ENCODE data around the gene CERKL. TPM values are rescaled to one million over a fixed set of nuclear protein-coding genes. Genes with fewer than 3 reads are reported as not detected.

Gene CERKL
- total and polyA plus RNA-seq, 2 experiments from 2014 or later = 1.9 to 2.3 TPM

GRCh38 chr2:181678861-181679543 is 22.1 kb upstream of the CERKL start:
- Histone ChIP-seq H3K9me3 (ENCODE audit: low read depth) (no peaks in the 10 kb centered on the region), H3K4me3 (no peak overlapping the region), H3K4me1 (ENCODE audit: insufficient read depth) (peaks cover 14% of the 10 kb centered on the region), H3K79me2 (no peaks in the 10 kb centered on the region), H3K9me2 (replicated peaks; ENCODE audit: insufficient read depth) (no peaks in the 10 kb centered on the region), H3K36me3 (replicated peaks; ENCODE audit: insufficient read depth, low read depth) (no peaks in the 10 kb centered on the region), H2AFZ (no peak overlapping the region), H4K20me1 (ENCODE audit: insufficient read depth, poor library complexity, severe bottlenecking) (no peaks in the 10 kb centered on the region), H3K27ac (no peak overlapping the region), H3K27me3 (peaks cover 96% of the 10 kb centered on the region), H3K4me2 (no peak overlapping the region)
- DNase-seq (ENCODE audit: low spot score) = no peak
- TF ChIP-seq CTCF (IDR thresholded peaks at IDR 0.05; ENCODE audit: poor library complexity) = no peak
- TF ChIP-seq EZH2 (IDR thresholded peaks at IDR 0.05; ENCODE audit: borderline replicate concordance) = peak; percentile 34
- TF ChIP-seq EZH2phosphoT487 (IDR thresholded peaks at IDR 0.05; ENCODE audit: low read depth, severe bottlenecking, unreplicated experiment) = no peak
- WGBS (ENCODE audit: low lambda C conversion rate, missing lambda C conversion rate) = 38% methylated on average over 18 of the region's 18 CpGs

- Histone ChIP-seq H3K4me1 (ENCODE audit: insufficient read depth) (peaks cover 4% of the 10 kb centered on the region), H3K36me3 (replicated peaks; ENCODE audit: insufficient read depth, low read depth) (no peaks in the 10 kb centered on the region), H2AFZ (no peak overlapping the region), H4K20me1 (ENCODE audit: insufficient read depth, poor library complexity, severe bottlenecking) (no peaks in the 10 kb centered on the region), H3K27ac (no peak overlapping the region), H3K4me3 (no peak overlapping the region), H3K27me3 (peaks cover 91% of the 10 kb centered on the region), H3K79me2 (no peaks in the 10 kb centered on the region), H3K9me3 (ENCODE audit: low read depth) (no peaks in the 10 kb centered on the region), H3K4me2 (no peak overlapping the region), H3K9me2 (replicated peaks; ENCODE audit: insufficient read depth) (no peaks in the 10 kb centered on the region)
- no peak for TF ChIP-seq CTCF (IDR thresholded peaks at IDR 0.05; ENCODE audit: poor library complexity)
- TF ChIP-seq EZH2 (IDR thresholded peaks at IDR 0.05; ENCODE audit: borderline replicate concordance) = no peak
- TF ChIP-seq EZH2phosphoT487 (IDR thresholded peaks at IDR 0.05; ENCODE audit: low read depth, severe bottlenecking, unreplicated experiment) = no peak
- 25% methylated on average over 41 of the region's 41 CpGs for WGBS (ENCODE audit: low lambda C conversion rate, missing lambda C conversion rate)
- peak; percentile 91 for DNase-seq (ENCODE audit: low spot score)
These were observed 21.1 kb upstream of the CERKL start for GRCh38 chr2:181677912-181678586.

GRCh38 chr2:181675254-181675653 is 18.3 kb upstream of the CERKL start:
- Histone ChIP-seq H3K4me1 (ENCODE audit: insufficient read depth) (no peaks in the 10 kb centered on the region), H3K27me3 (peaks cover 69% of the 10 kb centered on the region), H3K4me2 (no peak overlapping the region), H3K4me3 (no peak overlapping the region), H3K36me3 (replicated peaks; ENCODE audit: insufficient read depth, low read depth) (no peaks in the 10 kb centered on the region), H4K20me1 (ENCODE audit: insufficient read depth, poor library complexity, severe bottlenecking) (no peaks in the 10 kb centered on the region), H2AFZ (no peak overlapping the region), H3K79me2 (no peaks in the 10 kb centered on the region), H3K9me3 (ENCODE audit: low read depth) (no peaks in the 10 kb centered on the region), H3K9me2 (replicated peaks; ENCODE audit: insufficient read depth) (no peaks in the 10 kb centered on the region), H3K27ac (no peak overlapping the region)
- WGBS (ENCODE audit: low lambda C conversion rate, missing lambda C conversion rate) = 58% methylated on average over 4 of the region's 4 CpGs
- no peak for TF ChIP-seq EZH2phosphoT487 (IDR thresholded peaks at IDR 0.05; ENCODE audit: low read depth, severe bottlenecking, unreplicated experiment)
- no peak for TF ChIP-seq CTCF (IDR thresholded peaks at IDR 0.05; ENCODE audit: poor library complexity)
- no peak for TF ChIP-seq EZH2 (IDR thresholded peaks at IDR 0.05; ENCODE audit: borderline replicate concordance)
- DNase-seq (ENCODE audit: low spot score) = no peak
